Colonic mucosa (tissue), 4 donors: ENCODE measurements around the gene TGFBR3. TPM values are rescaled to one million over a fixed set of nuclear protein-coding genes. Genes with fewer than 3 reads are reported as not detected.

ENCODE experiments used
- DNase-seq: peaks from one replicate; pipeline ENCODE4 v3.0.0-alpha.2; 2020
- H3K27ac ChIP-seq: fragments of 200-600 bp; one replicate; pipeline ENCODE4 v1.8.0; 2021
- H3K27me3 ChIP-seq: fragments of 200-600 bp; one replicate; pipeline ENCODE4 v1.8.0; 2021
- H3K36me3 ChIP-seq: fragments of 200-600 bp; one replicate; pipeline ENCODE4 v1.8.0; 2021
- H3K4me1 ChIP-seq: fragments of 200-600 bp; one replicate; pipeline ENCODE4 v1.8.0; 2021; ENCODE audit warnings: mild to moderate bottlenecking
- H3K4me3 ChIP-seq: fragments of 200-600 bp; one replicate; pipeline ENCODE4 v1.8.0; 2021
- H3K9ac ChIP-seq, 2 donors: one replicate each; pipeline ENCODE4 v1.7.0; 2013; ENCODE audit warnings: control low read depth in 2 of 2, low read depth in 2 of 2, low read length in 2 of 2
- H3K9me3 ChIP-seq: fragments of 200-600 bp; one replicate; pipeline ENCODE4 v1.8.0; 2021
- CTCF ChIP-seq: fragments of 200-600 bp; IDR thresholded peaks from one replicate; pipeline ENCODE4 v1.8.0; 2022; ENCODE audit warnings: antibody characterized with exemption, mild to moderate bottlenecking
- intact Hi-C: fragments of 100-400 bp; cut with DNase I; formaldehyde crosslinking; loops from one replicate; pipeline ENCODE4 v1.14.1; 2022
- total RNA-seq, 2 donors: library from RNA; stranded (reverse); fragmentation: NEBNext Ultra II Directional in 1 of 2; extraction: Animal tissue kit (Norgen Biotek cat#: 25700) in 1 of 2; gene quantifications; one replicate each; pipeline ENCODE4 v1.2.1, GENCODE V29; 2021
- donor health status: healthy.
- donor health status: DM: no; HTN: no; CAD: no.
- donor health status: DM: no; HTN: no; CAD: no.

The TGFBR3 gene
- total RNA-seq, 2 donors from 2014 or later, result 8.4 to 16.0 TPM

GRCh38 chr1:91797164-91797563, 88.8 kb downstream of the TGFBR3 start:
- H3K36me3 ChIP-seq, result no peaks in the 10 kb centered on the region
- intact Hi-C loops, result no loop called here
- H3K27ac ChIP-seq, result no peak overlapping the region

GRCh38 chr1:91796390-91796654, 89.6 kb downstream of the TGFBR3 start:
- no peak for DNase-seq
- Histone ChIP-seq H3K9me3 (no peaks in the 10 kb centered on the region), H3K27me3 (no peaks in the 10 kb centered on the region), H3K9ac (no peak overlapping the region), H3K4me1 (no peaks in the 10 kb centered on the region), H3K36me3 (no peaks in the 10 kb centered on the region), H3K4me3 (no peak overlapping the region), H3K27ac (no peak overlapping the region)
- intact Hi-C loops, result no loop called here
- TF ChIP-seq CTCF, result no peak

More at GRCh38 chr1:91797164-91797563, 88.8 kb downstream of the TGFBR3 start:
- no peaks in the 10 kb centered on the region for H3K9me3 ChIP-seq
- TF ChIP-seq CTCF, result no peak
- DNase-seq, result no peak
- H3K27me3 ChIP-seq, result no peaks in the 10 kb centered on the region
- no peaks in the 10 kb centered on the region for H3K4me1 ChIP-seq
- no peak overlapping the region for H3K4me3 ChIP-seq
- no peak overlapping the region for H3K9ac ChIP-seq

GRCh38 chr1:91795591-91796389, 90.2 kb downstream of the TGFBR3 start:
- Histone ChIP-seq H3K9me3 (no peaks in the 10 kb centered on the region), H3K27ac (no peak overlapping the region), H3K27me3 (no peaks in the 10 kb centered on the region), H3K9ac (no peak overlapping the region), H3K36me3 (no peaks in the 10 kb centered on the region), H3K4me3 (no peak overlapping the region), H3K4me1 (no peaks in the 10 kb centered on the region)
- intact Hi-C loops, result no loop called here
- no peak for DNase-seq
- TF ChIP-seq CTCF, result no peak

GRCh38 chr1:91793877-91794276, 92.1 kb downstream of the TGFBR3 start:
- no peak overlapping the region for H3K9ac ChIP-seq
- H3K4me3 ChIP-seq, result no peak overlapping the region
- H3K36me3 ChIP-seq, result no peaks in the 10 kb centered on the region
- H3K27ac ChIP-seq, result no peak overlapping the region
- H3K9me3 ChIP-seq, result no peaks in the 10 kb centered on the region
- no peaks in the 10 kb centered on the region for H3K4me1 ChIP-seq
- intact Hi-C loops, result no loop called here
- no peak for TF ChIP-seq CTCF
- no peaks in the 10 kb centered on the region for H3K27me3 ChIP-seq
- no peak for DNase-seq

GRCh38 chr1:91793189-91793588, 92.8 kb downstream of the TGFBR3 start:
- Histone ChIP-seq H3K4me3 (no peak overlapping the region), H3K9ac (no peak overlapping the region), H3K4me1 (no peaks in the 10 kb centered on the region), H3K27me3 (no peaks in the 10 kb centered on the region), H3K27ac (no peak overlapping the region), H3K36me3 (no peaks in the 10 kb centered on the region), H3K9me3 (no peaks in the 10 kb centered on the region)
- TF ChIP-seq CTCF, result no peak
- no peak for DNase-seq
- intact Hi-C loops, result no loop called here
